Measurements from ENCODE around the gene EPC2. TPM values are rescaled to one million over a fixed set of nuclear protein-coding genes. Genes with fewer than 3 reads are reported as not detected.

Gene EPC2
- total RNA-seq, 4 donors from 2014 or later, result 13.1 to 21.8 (median 14.6) TPM

GRCh38 chr2:148642891-148643416 is 1.6 kb upstream of the EPC2 start:
- Histone ChIP-seq H3K9me3 (no peaks in the 10 kb centered on the region), H3K4me1 (peaks cover 19 to 21% of the 10 kb centered on the region in 2 donors), H3K27ac (peak overlapping the region in 2 of 4 donors; percentile 97 to 100), H3K27me3 (no peaks in the 10 kb centered on the region), H3K36me3 (no peaks in the 10 kb centered on the region), H3K4me3 (peak overlapping the region in 2 of 4 donors; percentile 80 to 90)
- intact Hi-C loops (cut with DNase I; ENCODE audit: low total_unique reads) (loop anchor here (10.0 kb wide), 2 partner anchors 342 to 942 kb away; partner anchors contain the start of gene MMADHC), in situ Hi-C loops (cut with MboI; ENCODE audit: low sequenced_read_pairs in 4 of 4) (no loop called here)
- TF ChIP-seq, protein P1, sequence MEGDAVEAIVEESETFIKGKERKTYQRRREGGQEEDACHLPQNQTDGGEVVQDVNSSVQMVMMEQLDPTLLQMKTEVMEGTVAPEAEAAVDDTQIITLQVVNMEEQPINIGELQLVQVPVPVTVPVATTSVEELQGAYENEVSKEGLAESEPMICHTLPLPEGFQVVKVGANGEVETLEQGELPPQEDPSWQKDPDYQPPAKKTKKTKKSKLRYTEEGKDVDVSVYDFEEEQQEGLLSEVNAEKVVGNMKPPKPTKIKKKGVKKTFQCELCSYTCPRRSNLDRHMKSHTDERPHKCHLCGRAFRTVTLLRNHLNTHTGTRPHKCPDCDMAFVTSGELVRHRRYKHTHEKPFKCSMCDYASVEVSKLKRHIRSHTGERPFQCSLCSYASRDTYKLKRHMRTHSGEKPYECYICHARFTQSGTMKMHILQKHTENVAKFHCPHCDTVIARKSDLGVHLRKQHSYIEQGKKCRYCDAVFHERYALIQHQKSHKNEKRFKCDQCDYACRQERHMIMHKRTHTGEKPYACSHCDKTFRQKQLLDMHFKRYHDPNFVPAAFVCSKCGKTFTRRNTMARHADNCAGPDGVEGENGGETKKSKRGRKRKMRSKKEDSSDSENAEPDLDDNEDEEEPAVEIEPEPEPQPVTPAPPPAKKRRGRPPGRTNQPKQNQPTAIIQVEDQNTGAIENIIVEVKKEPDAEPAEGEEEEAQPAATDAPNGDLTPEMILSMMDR (IDR thresholded peaks at IDR 0.05 in 4 of 5, conservative IDR thresholded peaks at IDR 0.05 in 1 of 5), result no peak
- TF ChIP-seq POLR2A (IDR thresholded peaks at IDR 0.05), result no peak
- DNase-seq, result no peak
- ATAC-seq, result no peak

- Histone ChIP-seq H3K27me3 (no peaks in the 10 kb centered on the region), H3K36me3 (no peaks in the 10 kb centered on the region), H3K4me3 (peak overlapping the region; percentile 74 to 90 (median 85)), H3K27ac (peak overlapping the region in 3 of 4 donors; percentile 97 to 100 (median 100)), H3K4me1 (peaks cover 24% of the 10 kb centered on the region in 2 donors), H3K9me3 (no peaks in the 10 kb centered on the region)
- TF ChIP-seq, protein P1 (IDR thresholded peaks at IDR 0.05 in 4 of 5, conservative IDR thresholded peaks at IDR 0.05 in 1 of 5), result no peak
- TF ChIP-seq POLR2A (IDR thresholded peaks at IDR 0.05), result no peak
- ATAC-seq, result no peak
- in situ Hi-C loops (cut with MboI; ENCODE audit: low sequenced_read_pairs in 4 of 4) (no loop called here), intact Hi-C loops (cut with DNase I; ENCODE audit: low total_unique reads) (loop anchor here (10.0 kb wide), 2 partner anchors 341 to 941 kb away; partner anchors contain the start of gene MMADHC)
- no peak for DNase-seq
Measured at GRCh38 chr2:148643421-148643820, 1.1 kb upstream of the EPC2 start.

DNA sequence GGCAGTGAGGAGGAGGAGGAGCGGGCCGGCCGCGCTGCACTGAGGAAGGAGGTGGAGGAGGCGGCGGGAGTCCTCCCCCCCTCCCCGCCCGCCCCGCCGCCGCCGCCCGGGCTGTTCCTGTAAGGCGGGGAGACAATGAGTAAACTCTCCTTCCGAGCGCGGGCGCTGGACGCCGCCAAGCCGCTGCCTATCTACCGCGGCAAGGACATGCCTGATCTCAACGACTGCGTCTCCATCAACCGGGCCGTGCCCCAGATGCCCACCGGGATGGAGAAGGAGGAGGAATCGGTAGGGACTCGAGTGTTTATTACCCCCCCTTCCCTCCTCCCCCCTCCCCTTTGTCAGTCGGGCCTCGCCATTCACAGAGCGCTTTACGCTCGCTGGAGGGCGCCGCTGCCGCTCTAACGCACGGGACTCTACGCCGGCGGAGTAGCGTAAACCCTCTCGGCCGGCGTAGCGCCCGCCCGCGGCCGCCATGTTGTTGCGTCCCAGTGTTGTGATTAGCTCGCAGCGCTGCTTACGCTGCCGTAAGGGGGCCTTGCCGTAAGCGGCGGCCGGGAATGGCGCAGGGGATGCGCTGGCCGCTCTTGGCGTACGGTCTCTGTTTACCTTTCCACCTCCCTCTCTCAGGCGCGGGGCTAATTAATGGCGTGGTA is 460 bp downstream of the EPC2 start:
- Histone ChIP-seq H3K27me3 (no peaks in the 10 kb centered on the region), H3K36me3 (no peaks in the 10 kb centered on the region), H3K4me1 (peaks cover 33 to 40% of the 10 kb centered on the region in 2 donors), H3K27ac (peak overlapping the region; percentile 97 to 100 (median 98)), H3K9me3 (no peaks in the 10 kb centered on the region), H3K4me3 (peak overlapping the region; percentile 80 to 90 (median 88))
- in situ Hi-C loops (cut with MboI; ENCODE audit: low sequenced_read_pairs in 4 of 4), result no loop called here
- TF ChIP-seq POLR2A (IDR thresholded peaks at IDR 0.05), result no peak
- TF ChIP-seq, protein P1 (IDR thresholded peaks at IDR 0.05 in 4 of 5, conservative IDR thresholded peaks at IDR 0.05 in 1 of 5), result peak in 3 of 5 experiments; percentile 21 to 54 (median 37)
- intact Hi-C loops (cut with DNase I; ENCODE audit: low total_unique reads), result loop anchor here (2.0 to 10.0 kb wide), 5 partner anchors 76 to 940 kb away; partner anchors contain the start of genes MBD5, MMADHC and ORC4
- DNase-seq (peak; percentile 87 to 89), ATAC-seq (peak; percentile 84 to 86)

GRCh38 chr2:148645539-148646230 is 1.1 kb downstream of the EPC2 start:
- intact Hi-C loops (cut with DNase I; ENCODE audit: low total_unique reads) (loop anchor here (2.0 to 10.0 kb wide), 5 partner anchors 75 to 939 kb away; partner anchors contain the start of genes MBD5, MMADHC and ORC4), in situ Hi-C loops (cut with MboI; ENCODE audit: low sequenced_read_pairs in 4 of 4) (no loop called here)
- peak overlapping the region; percentile 97 to 100 (median 98) for H3K27ac ChIP-seq
- no peaks in the 10 kb centered on the region for H3K9me3 ChIP-seq
- no peaks in the 10 kb centered on the region for H3K27me3 ChIP-seq
- no peaks in the 10 kb centered on the region for H3K36me3 ChIP-seq
- H3K4me1 ChIP-seq, result peaks cover 40 to 46% of the 10 kb centered on the region in 2 donors
- peak overlapping the region; percentile 80 to 90 (median 88) for H3K4me3 ChIP-seq
- TF ChIP-seq POLR2A (IDR thresholded peaks at IDR 0.05), result no peak
- TF ChIP-seq, protein P1 (IDR thresholded peaks at IDR 0.05 in 4 of 5, conservative IDR thresholded peaks at IDR 0.05 in 1 of 5), result no peak
- DNase-seq, result peak; percentile 11 to 27
- peak; percentile 34 to 35 for ATAC-seq
